LNCaP clone FGC (cell line): ENCODE results near the gene CCDC137.

ENCODE experiments used
- DNase-seq: peaks from one replicate; pipeline ENCODE4 v3.0.0-alpha.2; 2011; ENCODE audit warnings: low read depth
- H3K4me3 ChIP-seq: 2 replicates; pipeline ENCODE4 v1.5.1; 2011; ENCODE audit warnings: mild to moderate bottlenecking, low read depth, low read length, control low read depth
- CTCF ChIP-seq: IDR thresholded peaks from 2 replicates; pipeline ENCODE4 v1.5.1; 2012; ENCODE audit warnings: mild to moderate bottlenecking; ENCODE audit not compliant: control insufficient read depth, insufficient read depth; ENCODE audit errors: extremely low read depth

Gene CCDC137

GRCh38 chr17:81707725-81708646 lies 41.4 kb downstream of the CCDC137 start:
- DNase-seq, result no peak
- TF ChIP-seq CTCF, result no peak
- H3K4me3 ChIP-seq, result no peak overlapping the region

DNA sequence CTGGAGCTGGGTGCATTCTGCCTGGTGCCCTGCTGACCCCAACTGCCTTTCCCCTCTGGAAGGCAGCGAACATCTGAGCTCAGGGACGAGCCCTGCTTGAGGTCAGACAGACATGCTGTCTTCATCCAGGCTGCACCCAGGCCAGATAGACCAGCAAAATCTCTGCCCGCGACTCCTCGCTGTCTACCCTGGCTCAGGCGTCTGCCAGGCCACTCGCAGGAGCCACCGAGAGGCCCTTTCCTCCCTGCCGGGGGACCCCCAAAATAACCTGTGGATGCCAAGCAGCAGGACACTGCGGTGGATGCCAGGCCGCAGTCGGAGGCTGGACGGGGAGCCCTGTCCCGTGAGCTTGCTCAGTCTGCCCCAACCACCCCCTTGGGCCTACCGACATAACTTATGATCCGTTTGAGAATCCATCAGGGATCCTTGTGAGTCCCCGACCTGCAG lies 42.2 kb downstream of the CCDC137 start:
- DNase-seq, result no peak
- no peak overlapping the region for H3K4me3 ChIP-seq
- no peak for TF ChIP-seq CTCF

GRCh38 chr17:81710514-81711308 lies 44.2 kb downstream of the CCDC137 start:
- TF ChIP-seq CTCF, result no peak
- no peak for DNase-seq
- peak overlapping the region; percentile 40 for H3K4me3 ChIP-seq

DNA sequence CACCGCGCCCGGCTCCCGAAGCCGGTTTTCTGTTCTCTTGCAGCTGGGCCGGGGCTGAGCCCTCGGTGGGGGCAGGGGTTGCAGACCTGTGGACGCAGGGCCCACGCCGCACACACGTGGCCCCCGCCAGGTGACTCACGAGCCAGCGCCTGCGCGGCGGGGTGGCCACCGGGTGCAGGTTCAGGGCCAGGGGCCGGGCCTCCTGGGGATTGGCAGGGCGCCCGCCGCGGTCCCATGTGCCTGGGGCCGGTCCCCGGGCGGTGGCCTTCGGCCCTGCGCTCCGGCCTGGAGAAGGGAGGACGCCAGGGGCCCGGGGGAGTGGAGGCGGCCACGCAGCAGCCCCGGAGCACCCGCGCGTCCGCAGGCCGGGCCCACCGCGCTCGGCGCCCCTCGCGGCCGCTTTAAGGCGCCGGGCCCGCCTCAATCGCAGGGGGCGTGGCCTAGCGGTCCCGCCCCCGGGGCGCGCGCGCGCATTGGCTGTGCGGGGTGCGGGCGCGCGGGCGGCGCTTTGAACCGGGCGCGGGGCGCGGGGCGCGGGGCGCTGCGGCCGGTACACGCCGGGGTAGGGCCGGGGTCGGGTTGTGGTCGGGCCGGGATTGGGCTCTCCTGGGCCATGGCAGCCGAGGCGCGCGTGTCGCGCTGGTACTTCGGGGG lies 45.4 kb downstream of the CCDC137 start, which contains the start of gene SLC25A10:
TSS of gene SLC25A10 (plus strand) at position 471 of the 654 bp plus-strand sequence. CDS start at position 614, 143 bp downstream.
- H3K4me3 ChIP-seq, result peak within 1 kb of the TSS; percentile 98
- TF ChIP-seq CTCF, result no peak
- DNase-seq, result peak; percentile 78

GRCh38 chr17:81712468-81713003 lies 46.0 kb downstream of the CCDC137 start:
- DNase-seq, result no peak
- peak; percentile 21; the same call in 1 of the 2 replicates for TF ChIP-seq CTCF
- peak overlapping the region; percentile 98 for H3K4me3 ChIP-seq

DNA sequence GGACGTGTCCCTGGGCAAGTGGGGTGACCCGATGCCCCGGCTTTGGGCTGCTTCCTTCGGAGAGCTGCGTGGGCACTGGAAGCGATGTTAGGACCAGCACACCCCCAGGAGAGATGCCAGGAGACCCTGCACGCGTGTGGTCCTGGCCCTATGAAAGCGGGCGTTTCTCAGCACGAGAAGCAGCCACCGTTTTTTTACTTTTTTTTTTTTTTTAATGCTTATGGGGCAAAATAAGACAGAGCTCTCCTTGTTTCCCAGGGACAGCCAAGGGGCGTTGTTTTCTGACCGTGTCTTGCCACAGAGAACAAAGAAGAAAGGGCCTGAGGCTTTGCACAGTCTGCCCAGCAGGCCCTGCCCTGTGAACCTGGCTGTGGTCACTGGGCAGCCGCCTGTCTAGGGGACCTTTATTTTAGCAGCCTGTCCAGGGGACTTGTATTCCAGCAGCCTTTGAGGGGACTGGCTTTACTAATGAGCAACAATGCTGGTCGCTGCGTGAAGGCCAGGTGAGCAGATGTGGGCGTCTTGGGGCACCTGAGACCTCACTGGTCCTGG lies 46.5 kb downstream of the CCDC137 start:
- DNase-seq, result no peak
- no peak for TF ChIP-seq CTCF
- H3K4me3 ChIP-seq, result peak overlapping the region; percentile 98
